Measurements from ENCODE around the gene ZSWIM1.
"Not testable (repeated sequence)": the region's sequence is repeated elsewhere in the genome, so short reads cannot be mapped to it uniquely, and the experiment has no call there.

Gene ZSWIM1

GRCh38 chr20:45931680-45932079 is 50.7 kb downstream of the ZSWIM1 start:
- not testable (repeated sequence) for DNase-seq (ENCODE audit: low read depth)

- DNase-seq (ENCODE audit: low read depth) = peak; percentile 51
Measured at GRCh38 chr20:45933266-45934045, 52.4 kb downstream of the ZSWIM1 start.

DNA sequence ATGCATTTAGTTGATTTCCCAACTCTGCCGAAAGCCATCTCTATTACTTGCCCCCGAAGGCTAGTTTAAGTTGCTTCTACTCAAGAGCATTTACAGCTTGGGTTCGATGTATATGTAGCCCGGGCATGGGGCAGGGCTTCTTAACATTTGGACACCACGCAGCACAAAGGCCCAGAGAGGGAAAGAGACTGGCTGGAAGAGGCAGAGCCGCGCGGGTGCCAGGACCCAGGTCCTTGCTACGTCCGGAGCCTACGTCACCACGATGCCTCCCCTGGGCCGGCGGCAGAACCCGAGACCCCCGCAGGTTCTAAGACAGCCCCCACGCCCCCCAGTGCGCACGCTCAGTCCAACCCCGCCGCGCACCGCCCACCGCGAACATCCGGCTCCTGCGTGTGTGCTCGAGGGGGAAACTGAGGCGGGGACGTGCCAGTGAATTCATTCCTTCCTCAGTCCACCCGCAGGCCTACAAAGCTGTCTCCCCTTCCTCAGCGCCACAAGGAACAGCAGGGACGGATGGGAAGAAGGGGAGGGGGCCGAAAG is 53.1 kb downstream of the ZSWIM1 start:
- peak; percentile 16 for DNase-seq (ENCODE audit: low read depth)
